Dendritic cell treated with granulocyte-macrophage colony-stimulating factor and Interleukin-4, amounts not matched to agents 40 ng/mL and 50 ng/mL, for 4 days (primary cell): ENCODE results near the gene PRSS8.
"Not testable (repeated sequence)": the region's sequence is repeated elsewhere in the genome, so short reads cannot be mapped to it uniquely, and the experiment has no call there.

Experiments
- H3K27ac Mint-ChIP-seq: one replicate; pipeline ENCODE4 v1.8.0; 2022; ENCODE audit warnings: mild to moderate bottlenecking, mixed read lengths
- H3K27me3 Mint-ChIP-seq: one replicate; pipeline ENCODE4 v1.8.0; 2022; ENCODE audit warnings: mild to moderate bottlenecking, mixed read lengths
- H3K36me3 Mint-ChIP-seq: one replicate; pipeline ENCODE4 v1.8.0; 2022; ENCODE audit warnings: low read depth, mixed read lengths
- H3K4me1 Mint-ChIP-seq: one replicate; pipeline ENCODE4 v1.8.0; 2022; ENCODE audit warnings: low read depth, mixed read lengths
- H3K4me3 Mint-ChIP-seq: one replicate; pipeline ENCODE4 v1.8.0; 2022; ENCODE audit warnings: mild to moderate bottlenecking, moderate library complexity, mixed read lengths
- H3K9me3 Mint-ChIP-seq: one replicate; pipeline ENCODE4 v1.8.0; 2022; ENCODE audit warnings: mixed read lengths
- intact Hi-C: fragments of 100-400 bp; cut with micrococcal nuclease; formaldehyde crosslinking; loops from one replicate; pipeline ENCODE4 v1.15.0; 2022

The PRSS8 gene

GRCh38 chr16:31110106-31111034, 25.2 kb downstream of the PRSS8 start:
- Mint-ChIP-seq H3K27ac (peak overlapping the region; percentile 75), H3K4me3 (peak overlapping the region; percentile 88), H3K36me3 (peaks cover 54% of the 10 kb centered on the region), H3K9me3 (no peaks in the 10 kb centered on the region), H3K4me1 (peaks cover 75% of the 10 kb centered on the region), H3K27me3 (no peaks in the 10 kb centered on the region)
- intact Hi-C loops = no loop called here

DNA sequence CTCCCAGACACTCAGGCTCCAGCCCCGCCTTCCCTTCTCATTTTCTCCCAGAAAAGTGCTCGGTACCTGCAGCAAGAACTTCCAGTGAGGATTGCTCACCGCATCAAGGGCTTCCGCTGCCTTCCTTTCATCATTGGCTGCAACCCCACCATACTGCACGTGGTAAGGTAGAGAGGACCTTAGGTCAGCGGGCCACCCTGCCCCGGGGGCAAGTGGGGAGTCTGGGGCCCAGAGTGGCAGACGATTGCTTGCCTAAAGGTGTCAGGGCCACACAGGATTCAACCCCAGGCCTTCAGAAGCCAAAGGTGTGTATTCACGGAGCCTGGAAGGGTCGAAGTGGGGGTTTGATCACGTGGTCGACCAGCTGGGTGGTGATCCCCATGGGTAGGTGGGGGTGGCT, 25.9 kb downstream of the PRSS8 start:
- H3K4me1 Mint-ChIP-seq = peaks cover 70% of the 10 kb centered on the region
- no peaks in the 10 kb centered on the region for H3K9me3 Mint-ChIP-seq
- no peaks in the 10 kb centered on the region for H3K27me3 Mint-ChIP-seq
- peaks cover 48% of the 10 kb centered on the region for H3K36me3 Mint-ChIP-seq
- peak overlapping the region; percentile 88 for H3K4me3 Mint-ChIP-seq
- intact Hi-C loops = loop anchor here (5.0 kb wide), 2 partner anchors 33 to 37 kb away; partner anchors contain the start of genes ZNF646 and ZNF668
- peak overlapping the region; percentile 75 for H3K27ac Mint-ChIP-seq

- H3K4me3 Mint-ChIP-seq = peak overlapping the region; percentile 88
- intact Hi-C loops = loop anchor here (5.0 kb wide), 2 partner anchors 33 to 37 kb away; partner anchors contain the start of genes ZNF646 and ZNF668
- H3K9me3 Mint-ChIP-seq = no peaks in the 10 kb centered on the region
- H3K36me3 Mint-ChIP-seq = peaks cover 46% of the 10 kb centered on the region
- H3K27ac Mint-ChIP-seq = peak overlapping the region; percentile 75
- peaks cover 65% of the 10 kb centered on the region for H3K4me1 Mint-ChIP-seq
- no peaks in the 10 kb centered on the region for H3K27me3 Mint-ChIP-seq
Observed at GRCh38 chr16:31108794-31109558, 26.6 kb downstream of the PRSS8 start.

- Mint-ChIP-seq H3K36me3 (peaks cover 46% of the 10 kb centered on the region), H3K27me3 (no peaks in the 10 kb centered on the region), H3K27ac (peak within 1 kb of the TSS; percentile 75)
Observed at GRCh38 chr16:31108035-31108793, 27.3 kb downstream of the PRSS8 start, which contains the start of gene BCKDK. TSS of gene BCKDK (plus strand) at chr16:31108386. CDS start at chr16:31109224, 838 bp downstream.

GRCh38 chr16:31107465-31107867, 28.1 kb downstream of the PRSS8 start:
- Mint-ChIP-seq H3K9me3 (no peaks in the 10 kb centered on the region), H3K36me3 (peaks cover 40% of the 10 kb centered on the region), H3K27me3 (no peaks in the 10 kb centered on the region), H3K27ac (peak overlapping the region; percentile 75), H3K4me1 (peaks cover 50% of the 10 kb centered on the region), H3K4me3 (no peak overlapping the region)
- intact Hi-C loops = loop anchor here (5.0 kb wide), 2 partner anchors 35 kb away; partner anchors contain the start of genes ZNF646 and ZNF668

More at GRCh38 chr16:31108035-31108793, 27.3 kb downstream of the PRSS8 start, which contains the start of gene BCKDK:
- intact Hi-C loops = loop anchor here (5.0 kb wide), 2 partner anchors 34 to 36 kb away; partner anchors contain the start of genes ZNF646 and ZNF668
- peak within 1 kb of the TSS; percentile 88 for H3K4me3 Mint-ChIP-seq
- peaks cover 58% of the 10 kb centered on the region for H3K4me1 Mint-ChIP-seq
- H3K9me3 Mint-ChIP-seq = no peaks in the 10 kb centered on the region

DNA sequence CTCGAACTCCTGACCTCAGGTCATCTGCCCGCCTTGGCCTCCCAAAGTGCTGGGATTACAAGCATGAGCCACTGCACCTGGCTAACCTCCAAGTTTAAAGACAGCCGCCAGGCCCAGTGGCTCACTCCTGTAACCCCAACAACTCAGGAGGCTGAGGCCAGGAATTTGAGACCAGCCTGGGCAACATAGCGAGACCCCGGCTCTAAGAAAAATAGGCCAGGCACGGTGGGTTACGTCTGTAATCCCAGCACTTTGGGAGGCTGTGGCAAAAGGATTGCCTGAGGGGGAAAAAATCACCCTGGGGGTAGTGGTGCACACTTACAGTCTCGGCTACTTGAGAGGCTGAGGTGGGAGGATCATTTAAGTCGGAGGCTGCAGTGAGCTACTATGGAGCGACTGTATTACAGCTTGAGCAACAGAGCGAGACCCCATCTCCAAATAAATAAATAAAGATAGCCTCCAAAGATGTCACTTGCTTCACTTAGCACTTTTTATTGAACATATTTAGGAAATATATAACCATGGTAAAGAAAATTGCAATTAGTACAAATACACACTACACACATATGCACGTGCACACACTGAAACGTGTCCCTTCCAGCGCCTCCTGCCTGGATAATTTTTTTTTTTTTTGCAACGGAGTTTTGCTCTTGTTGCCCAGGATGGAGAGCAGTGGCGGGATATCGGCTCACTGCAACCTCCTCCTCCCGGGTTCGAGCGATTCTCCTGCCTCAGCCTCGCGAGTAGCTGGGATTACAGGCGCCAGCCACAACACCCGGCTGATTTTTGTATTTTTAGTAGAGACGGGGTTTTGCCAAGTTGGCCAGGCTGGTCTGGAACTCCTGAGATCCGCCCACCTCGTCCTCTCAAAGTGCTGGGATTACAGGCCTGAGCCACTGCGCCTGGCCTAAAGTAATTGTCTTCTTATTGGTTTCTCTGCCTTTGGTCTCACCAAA, 28.7 kb downstream of the PRSS8 start:
- H3K4me3 Mint-ChIP-seq = no peak overlapping the region
- H3K27ac Mint-ChIP-seq = peak overlapping the region; percentile 83
- intact Hi-C loops = loop anchor here (5.0 kb wide), 2 partner anchors 34 to 36 kb away; partner anchors contain the start of genes ZNF646 and ZNF668
- peaks cover 33% of the 10 kb centered on the region for H3K36me3 Mint-ChIP-seq
- H3K27me3 Mint-ChIP-seq = no peaks in the 10 kb centered on the region
- H3K4me1 Mint-ChIP-seq = peaks cover 44% of the 10 kb centered on the region
- H3K9me3 Mint-ChIP-seq = no peaks in the 10 kb centered on the region

GRCh38 chr16:31105677-31106213, 29.8 kb downstream of the PRSS8 start:
- H3K36me3 Mint-ChIP-seq = peaks cover 23% of the 10 kb centered on the region
- H3K4me1 Mint-ChIP-seq = peaks cover 34% of the 10 kb centered on the region
- H3K9me3 Mint-ChIP-seq = no peaks in the 10 kb centered on the region
- no peaks in the 10 kb centered on the region for H3K27me3 Mint-ChIP-seq
- H3K4me3 Mint-ChIP-seq = peak overlapping the region; percentile 56
- intact Hi-C loops = loop anchor here (5.0 kb wide), 2 partner anchors 33 to 37 kb away; partner anchors contain the start of genes ZNF646 and ZNF668
- H3K27ac Mint-ChIP-seq = peak overlapping the region; percentile 83

GRCh38 chr16:31100876-31101641, 34.5 kb downstream of the PRSS8 start:
- H3K4me3 Mint-ChIP-seq, H3K27me3 Mint-ChIP-seq, H3K9me3 Mint-ChIP-seq, H3K27ac Mint-ChIP-seq, H3K36me3 Mint-ChIP-seq, intact Hi-C loops: not testable (repeated sequence)
- H3K4me1 Mint-ChIP-seq = peaks cover 11% of the 10 kb centered on the region

- H3K4me1 Mint-ChIP-seq = peaks cover 14% of the 10 kb centered on the region
- no peaks in the 10 kb centered on the region for H3K27me3 Mint-ChIP-seq
- no peak overlapping the region for H3K27ac Mint-ChIP-seq
- no peak overlapping the region for H3K4me3 Mint-ChIP-seq
- intact Hi-C loops = loop anchor here (10.0 kb wide), 2 partner anchors 145 to 345 kb away; partner anchors contain the start of genes SETD1A and ZNF843
- peaks cover 9% of the 10 kb centered on the region for H3K9me3 Mint-ChIP-seq
- no peaks in the 10 kb centered on the region for H3K36me3 Mint-ChIP-seq
Observed at GRCh38 chr16:31099860-31100638, 35.5 kb downstream of the PRSS8 start.

DNA sequence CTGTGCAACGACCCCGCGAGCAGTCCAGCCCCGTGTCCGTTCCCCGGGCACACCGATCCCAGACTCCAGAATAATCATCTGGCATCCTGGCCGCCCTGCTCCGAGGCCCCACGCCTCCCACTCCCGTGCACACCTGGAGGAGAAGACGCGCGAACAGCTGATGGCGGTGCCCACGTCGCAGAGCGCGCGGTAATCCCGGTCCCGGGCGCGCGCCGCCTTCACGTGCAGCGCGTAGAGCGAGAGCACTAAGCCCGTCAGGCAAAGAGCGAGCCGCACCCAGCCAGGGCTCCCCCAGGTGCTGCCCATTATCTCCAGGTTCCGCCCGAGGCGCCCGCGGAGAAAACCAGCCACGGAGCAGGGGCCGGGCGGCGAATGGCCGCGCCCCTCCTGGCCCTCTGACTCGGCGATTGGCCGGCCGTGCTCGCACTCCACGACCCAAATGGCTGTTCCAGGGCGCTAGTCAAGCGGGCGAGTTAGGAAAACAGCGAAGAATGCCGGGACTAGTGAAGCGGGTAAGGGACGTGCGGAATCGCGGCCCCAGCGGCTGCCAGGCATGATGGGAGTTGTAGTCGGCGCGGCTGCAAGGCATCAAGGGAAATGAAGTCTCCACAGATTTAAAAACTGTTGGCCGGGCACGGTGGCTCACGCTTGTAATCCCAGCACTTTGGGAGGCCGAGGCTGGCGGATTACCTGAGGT, 41.0 kb downstream of the PRSS8 start, which contains the start of gene VKORC1:
VKORC1 (minus strand) TSS at position 374 of the 697 bp plus-strand sequence; CDS start at position 306, 68 bp downstream.
- Mint-ChIP-seq H3K27me3 (no peaks in the 10 kb centered on the region), H3K36me3 (peaks cover 36% of the 10 kb centered on the region)
- intact Hi-C loops = loop anchor here (1.0 to 10.0 kb wide), 5 partner anchors 20 to 350 kb away; partner anchors contain the start of genes HSD3B7, SETD1A, STX4 and ZNF646

More for the DNA sequence above, 41.0 kb downstream of the PRSS8 start, which contains the start of gene VKORC1:
- peaks cover 37% of the 10 kb centered on the region for H3K4me1 Mint-ChIP-seq
- peak within 1 kb of the TSS; percentile 88 for H3K4me3 Mint-ChIP-seq
- H3K27ac Mint-ChIP-seq = peak within 1 kb of the TSS; percentile 83
- H3K9me3 Mint-ChIP-seq = peaks cover under 1% of the 10 kb centered on the region
